GM23338 (cell line): ENCODE measurements around the gene VPS54. TPM values are rescaled to one million over a fixed set of nuclear protein-coding genes. Genes with fewer than 3 reads are reported as not detected.

Source experiments
- ATAC-seq: fragments of 200-7000 bp; cut with Tn5 transposase; 3 replicates; pipeline ENCODE4 v1.9.1; 2020
- DNase-seq: peaks from one replicate; pipeline ENCODE4 v3.0.0-alpha.2; 2015; ENCODE audit warnings: low spot score
- H2AFZ ChIP-seq: fragments of 200-600 bp; sonication (generic); 2 replicates; pipeline ENCODE4 v1.8.0; 2016; ENCODE audit warnings: antibody characterized with exemption, mild to moderate bottlenecking, moderate library complexity
- H3F3A ChIP-seq: fragments of 200-600 bp; sonication (generic); replicated peaks from 2 replicates; pipeline ENCODE4 v1.8.0; 2017; ENCODE audit warnings: antibody characterized with exemption, mixed run types, low read depth
- H3K27ac ChIP-seq: fragments of 200-600 bp; sonication (generic); 2 replicates; pipeline ENCODE4 v1.6.1; 2016; ENCODE audit warnings: low read depth
- H3K27me3 ChIP-seq: fragments of 200-600 bp; sonication (generic); 2 replicates; pipeline ENCODE4 v1.8.0; 2016; ENCODE audit warnings: mild to moderate bottlenecking, mixed run types, moderate library complexity; ENCODE audit not compliant: insufficient read depth
- H3K36me3 ChIP-seq: fragments of 200-600 bp; sonication (generic); 2 replicates; pipeline ENCODE4 v1.8.0; 2016; ENCODE audit warnings: mild to moderate bottlenecking; ENCODE audit not compliant: insufficient read depth
- H3K4me1 ChIP-seq: fragments of 200-600 bp; sonication (generic); 2 replicates; pipeline ENCODE4 v1.8.0; 2016; ENCODE audit warnings: mild to moderate bottlenecking, moderate library complexity; ENCODE audit not compliant: insufficient read depth
- H3K4me2 ChIP-seq: fragments of 200-600 bp; sonication (generic); 2 replicates; pipeline ENCODE4 v1.7.1; 2017; ENCODE audit warnings: mixed run types
- H3K4me3 ChIP-seq: fragments of 200-600 bp; sonication (generic); 2 replicates; pipeline ENCODE4 v1.6.1; 2016; ENCODE audit warnings: mixed run types
- H3K79me2 ChIP-seq: fragments of 200-600 bp; sonication (generic); replicated peaks from 2 replicates; pipeline ENCODE4 v1.8.0; 2017; ENCODE audit warnings: mild to moderate bottlenecking; ENCODE audit not compliant: insufficient read depth
- H3K9me2 ChIP-seq: fragments of 200-600 bp; sonication (generic); 2 replicates; pipeline ENCODE4 v1.8.0; 2017; ENCODE audit not compliant: insufficient read depth
- H4K20me1 ChIP-seq: fragments of 200-600 bp; sonication (generic); replicated peaks from 2 replicates; pipeline ENCODE4 v1.8.0; 2017; ENCODE audit warnings: mild to moderate bottlenecking; ENCODE audit not compliant: insufficient read depth
- H3K27ac Mint-ChIP-seq: 2 replicates; pipeline ENCODE4 v1.8.0; 2020; ENCODE audit warnings: inconsistent platforms, mild to moderate bottlenecking, moderate library complexity, mixed read lengths
- H3K27me3 Mint-ChIP-seq: 3 replicates; pipeline ENCODE4 v1.8.0; 2022; ENCODE audit warnings: low read depth, mild to moderate bottlenecking, moderate library complexity, mixed read lengths, inconsistent platforms; ENCODE audit not compliant: insufficient read depth, poor library complexity
- H3K36me3 Mint-ChIP-seq: 3 replicates; pipeline ENCODE4 v1.8.0; 2021; ENCODE audit warnings: low read depth, mild to moderate bottlenecking, inconsistent platforms, moderate library complexity, mixed read lengths
- H3K4me1 Mint-ChIP-seq: 3 replicates; pipeline ENCODE4 v1.8.0; 2020; ENCODE audit warnings: mild to moderate bottlenecking, inconsistent platforms, mixed read lengths
- H3K4me3 Mint-ChIP-seq: 3 replicates; pipeline ENCODE4 v1.8.0; 2021; ENCODE audit warnings: moderate library complexity, mild to moderate bottlenecking, inconsistent platforms, mixed read lengths
- H3K9me3 Mint-ChIP-seq: 3 replicates; pipeline ENCODE4 v1.8.0; 2020; ENCODE audit warnings: moderate library complexity, mild to moderate bottlenecking, inconsistent platforms, mixed read lengths
- CREB1 ChIP-seq: fragments of 250-450 bp; sonication (Bioruptor Pico); IDR thresholded peaks from 2 replicates; pipeline ENCODE4 v1.5.0; 2020; ENCODE audit warnings: low read depth, mild to moderate bottlenecking, moderate library complexity
- EZH2 ChIP-seq: fragments of 200-600 bp; sonication (generic); IDR thresholded peaks from one replicate; pipeline ENCODE4 v1.8.0; 2017; ENCODE audit warnings: antibody characterized with exemption, mild to moderate bottlenecking, low read depth; ENCODE audit not compliant: unreplicated experiment
- EZH2phosphoT487 ChIP-seq: fragments of 200-600 bp; sonication (generic); IDR thresholded peaks from one replicate; pipeline ENCODE4 v1.8.1; 2018; ENCODE audit warnings: antibody characterized with exemption; ENCODE audit not compliant: unreplicated experiment
- JUNB ChIP-seq: IDR thresholded peaks from one replicate; pipeline ENCODE4 v1.6.1; 2016; ENCODE audit warnings: antibody characterized with exemption; ENCODE audit not compliant: unreplicated experiment
- NANOG ChIP-seq: IDR thresholded peaks from 2 replicates; pipeline ENCODE4 v1.6.1; 2016; ENCODE audit warnings: antibody characterized with exemption, borderline replicate concordance
- STAT1 ChIP-seq: IDR thresholded peaks from one replicate; pipeline ENCODE4 v1.6.1; 2016; ENCODE audit warnings: antibody characterized with exemption; ENCODE audit not compliant: unreplicated experiment
- ZNF114 ChIP-seq: fragments of 250-450 bp; sonication (Bioruptor Pico); IDR thresholded peaks from 2 replicates; pipeline ENCODE4 v1.5.0; 2020; ENCODE audit warnings: mild to moderate bottlenecking, moderate library complexity
- ZNF331 ChIP-seq: fragments of 250-450 bp; sonication (Bioruptor Pico); IDR thresholded peaks from 2 replicates; pipeline ENCODE4 v1.5.0; 2020; ENCODE audit warnings: low read depth, mild to moderate bottlenecking, moderate library complexity
- polyA plus RNA-seq: library from polyadenylated mRNA; unstranded; fragments of >200 nt; fragmentation: Nextera tagmentation; extraction: Ambion mirVana; gene quantifications from 2 replicates; pipeline ENCODE4 v1.2.1, GENCODE V29; 2016
- total RNA-seq: library from RNA; depleted of rRNA; stranded (reverse); fragments of >200 nt; shearing (Covaris generic); gene quantifications from 2 replicates; pipeline ENCODE4 v1.2.3, GENCODE V29; 2014
- TF ChIP-seq, protein P1 (sequence below): fragments of 250-450 bp; sonication (Bioruptor Pico); IDR thresholded peaks from 2 replicates; pipeline ENCODE4 v1.5.0; 2020; ENCODE audit warnings: mild to moderate bottlenecking, moderate library complexity
- TF ChIP-seq, protein P2 (sequence below): IDR thresholded peaks from 2 replicates; pipeline ENCODE4 v1.6.1; 2016; ENCODE audit warnings: antibody characterized with exemption
- TF ChIP-seq, protein P3 (sequence below), 2 experiments: fragments of 200-600 bp in 1 of 2; sonication (generic) in 1 of 2; conservative IDR thresholded peaks; 2 replicates each; pipeline versions ENCODE4 v1.5.1 to v1.6.1; 2016 to 2017; ENCODE audit warnings: antibody characterized with exemption in 2 of 2, low read depth in 2 of 2, mild to moderate bottlenecking in 2 of 2, moderate library complexity in 1 of 2

Gene VPS54
- total and polyA plus RNA-seq, 2 experiments from 2014 or later, result 6.6 to 17.0 TPM

DNA sequence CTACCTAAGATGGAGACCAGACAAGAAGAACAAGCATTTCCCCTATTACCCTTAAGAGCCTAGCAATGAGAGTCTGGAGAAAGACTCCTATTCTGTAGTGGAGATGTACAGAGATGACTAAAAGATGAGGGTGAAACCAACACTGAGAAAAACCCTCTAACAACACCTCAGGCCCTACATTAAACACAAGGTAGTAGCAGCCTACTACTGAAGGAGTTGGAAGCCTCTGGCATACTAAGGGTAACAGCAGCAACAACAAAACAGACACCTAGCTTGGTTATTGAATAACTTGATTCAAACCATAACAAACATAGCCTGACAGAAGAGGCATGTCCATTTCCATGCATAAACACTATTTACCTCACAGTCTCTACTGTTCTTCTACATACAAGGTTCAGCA is 117.1 kb downstream of the VPS54 start:
- Mint-ChIP-seq H3K27ac (no peak overlapping the region), H3K27me3 (peaks cover 8% of the 10 kb centered on the region), H3K9me3 (peaks cover 20% of the 10 kb centered on the region; the same call in 1 of the 3 replicates), H3K4me3 (no peak overlapping the region), H3K36me3 (peaks cover 48% of the 10 kb centered on the region), H3K4me1 (no peaks in the 10 kb centered on the region)
- no peaks in the 10 kb centered on the region for H3K27me3 ChIP-seq
- no peaks in the 10 kb centered on the region for H3K9me2 ChIP-seq
- no peaks in the 10 kb centered on the region for H3K4me1 ChIP-seq
- DNase-seq (no peak), ATAC-seq (no peak)
- H3F3A ChIP-seq, result peaks cover 3% of the 10 kb centered on the region; the same call in 1 of the 2 replicates
- no peaks in the 10 kb centered on the region for H3K36me3 ChIP-seq
- H4K20me1 ChIP-seq, result no peaks in the 10 kb centered on the region
- no peak overlapping the region for H2AFZ ChIP-seq
- H3K79me2 ChIP-seq, result no peaks in the 10 kb centered on the region
- H3K4me2 ChIP-seq, result no peak overlapping the region
- no peak for TF ChIP-seq JUNB
- TF ChIP-seq, protein P1, sequence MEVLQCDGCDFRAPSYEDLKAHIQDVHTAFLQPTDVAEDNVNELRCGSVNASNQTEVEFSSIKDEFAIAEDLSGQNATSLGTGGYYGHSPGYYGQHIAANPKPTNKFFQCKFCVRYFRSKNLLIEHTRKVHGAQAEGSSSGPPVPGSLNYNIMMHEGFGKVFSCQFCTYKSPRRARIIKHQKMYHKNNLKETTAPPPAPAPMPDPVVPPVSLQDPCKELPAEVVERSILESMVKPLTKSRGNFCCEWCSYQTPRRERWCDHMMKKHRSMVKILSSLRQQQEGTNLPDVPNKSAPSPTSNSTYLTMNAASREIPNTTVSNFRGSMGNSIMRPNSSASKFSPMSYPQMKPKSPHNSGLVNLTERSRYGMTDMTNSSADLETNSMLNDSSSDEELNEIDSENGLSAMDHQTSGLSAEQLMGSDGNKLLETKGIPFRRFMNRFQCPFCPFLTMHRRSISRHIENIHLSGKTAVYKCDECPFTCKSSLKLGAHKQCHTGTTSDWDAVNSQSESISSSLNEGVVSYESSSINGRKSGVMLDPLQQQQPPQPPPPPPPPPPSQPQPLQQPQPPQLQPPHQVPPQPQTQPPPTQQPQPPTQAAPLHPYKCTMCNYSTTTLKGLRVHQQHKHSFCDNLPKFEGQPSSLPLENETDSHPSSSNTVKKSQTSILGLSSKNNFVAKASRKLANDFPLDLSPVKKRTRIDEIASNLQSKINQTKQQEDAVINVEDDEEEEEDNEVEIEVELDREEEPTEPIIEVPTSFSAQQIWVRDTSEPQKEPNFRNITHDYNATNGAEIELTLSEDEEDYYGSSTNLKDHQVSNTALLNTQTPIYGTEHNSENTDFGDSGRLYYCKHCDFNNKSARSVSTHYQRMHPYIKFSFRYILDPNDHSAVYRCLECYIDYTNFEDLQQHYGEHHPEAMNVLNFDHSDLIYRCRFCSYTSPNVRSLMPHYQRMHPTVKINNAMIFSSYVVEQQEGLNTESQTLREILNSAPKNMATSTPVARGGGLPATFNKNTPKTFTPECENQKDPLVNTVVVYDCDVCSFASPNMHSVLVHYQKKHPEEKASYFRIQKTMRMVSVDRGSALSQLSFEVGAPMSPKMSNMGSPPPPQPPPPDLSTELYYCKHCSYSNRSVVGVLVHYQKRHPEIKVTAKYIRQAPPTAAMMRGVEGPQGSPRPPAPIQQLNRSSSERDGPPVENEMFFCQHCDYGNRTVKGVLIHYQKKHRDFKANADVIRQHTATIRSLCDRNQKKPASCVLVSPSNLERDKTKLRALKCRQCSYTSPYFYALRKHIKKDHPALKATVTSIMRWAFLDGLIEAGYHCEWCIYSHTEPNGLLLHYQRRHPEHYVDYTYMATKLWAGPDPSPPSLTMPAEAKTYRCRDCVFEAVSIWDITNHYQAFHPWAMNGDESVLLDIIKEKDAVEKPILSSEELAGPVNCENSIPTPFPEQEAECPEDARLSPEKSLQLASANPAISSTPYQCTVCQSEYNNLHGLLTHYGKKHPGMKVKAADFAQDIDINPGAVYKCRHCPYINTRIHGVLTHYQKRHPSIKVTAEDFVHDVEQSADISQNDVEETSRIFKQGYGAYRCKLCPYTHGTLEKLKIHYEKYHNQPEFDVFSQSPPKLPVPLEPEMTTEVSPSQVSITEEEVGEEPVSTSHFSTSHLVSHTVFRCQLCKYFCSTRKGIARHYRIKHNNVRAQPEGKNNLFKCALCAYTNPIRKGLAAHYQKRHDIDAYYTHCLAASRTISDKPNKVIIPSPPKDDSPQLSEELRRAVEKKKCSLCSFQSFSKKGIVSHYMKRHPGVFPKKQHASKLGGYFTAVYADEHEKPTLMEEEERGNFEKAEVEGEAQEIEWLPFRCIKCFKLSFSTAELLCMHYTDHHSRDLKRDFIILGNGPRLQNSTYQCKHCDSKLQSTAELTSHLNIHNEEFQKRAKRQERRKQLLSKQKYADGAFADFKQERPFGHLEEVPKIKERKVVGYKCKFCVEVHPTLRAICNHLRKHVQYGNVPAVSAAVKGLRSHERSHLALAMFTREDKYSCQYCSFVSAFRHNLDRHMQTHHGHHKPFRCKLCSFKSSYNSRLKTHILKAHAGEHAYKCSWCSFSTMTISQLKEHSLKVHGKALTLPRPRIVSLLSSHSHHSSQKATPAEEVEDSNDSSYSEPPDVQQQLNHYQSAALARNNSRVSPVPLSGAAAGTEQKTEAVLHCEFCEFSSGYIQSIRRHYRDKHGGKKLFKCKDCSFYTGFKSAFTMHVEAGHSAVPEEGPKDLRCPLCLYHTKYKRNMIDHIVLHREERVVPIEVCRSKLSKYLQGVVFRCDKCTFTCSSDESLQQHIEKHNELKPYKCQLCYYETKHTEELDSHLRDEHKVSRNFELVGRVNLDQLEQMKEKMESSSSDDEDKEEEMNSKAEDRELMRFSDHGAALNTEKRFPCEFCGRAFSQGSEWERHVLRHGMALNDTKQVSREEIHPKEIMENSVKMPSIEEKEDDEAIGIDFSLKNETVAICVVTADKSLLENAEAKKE (CRISPR knock-in tag), result no peak
- no peak for TF ChIP-seq STAT1
- TF ChIP-seq, protein P2, sequence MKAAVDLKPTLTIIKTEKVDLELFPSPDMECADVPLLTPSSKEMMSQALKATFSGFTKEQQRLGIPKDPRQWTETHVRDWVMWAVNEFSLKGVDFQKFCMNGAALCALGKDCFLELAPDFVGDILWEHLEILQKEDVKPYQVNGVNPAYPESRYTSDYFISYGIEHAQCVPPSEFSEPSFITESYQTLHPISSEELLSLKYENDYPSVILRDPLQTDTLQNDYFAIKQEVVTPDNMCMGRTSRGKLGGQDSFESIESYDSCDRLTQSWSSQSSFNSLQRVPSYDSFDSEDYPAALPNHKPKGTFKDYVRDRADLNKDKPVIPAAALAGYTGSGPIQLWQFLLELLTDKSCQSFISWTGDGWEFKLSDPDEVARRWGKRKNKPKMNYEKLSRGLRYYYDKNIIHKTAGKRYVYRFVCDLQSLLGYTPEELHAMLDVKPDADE, result no peak
- TF ChIP-seq, protein P3, sequence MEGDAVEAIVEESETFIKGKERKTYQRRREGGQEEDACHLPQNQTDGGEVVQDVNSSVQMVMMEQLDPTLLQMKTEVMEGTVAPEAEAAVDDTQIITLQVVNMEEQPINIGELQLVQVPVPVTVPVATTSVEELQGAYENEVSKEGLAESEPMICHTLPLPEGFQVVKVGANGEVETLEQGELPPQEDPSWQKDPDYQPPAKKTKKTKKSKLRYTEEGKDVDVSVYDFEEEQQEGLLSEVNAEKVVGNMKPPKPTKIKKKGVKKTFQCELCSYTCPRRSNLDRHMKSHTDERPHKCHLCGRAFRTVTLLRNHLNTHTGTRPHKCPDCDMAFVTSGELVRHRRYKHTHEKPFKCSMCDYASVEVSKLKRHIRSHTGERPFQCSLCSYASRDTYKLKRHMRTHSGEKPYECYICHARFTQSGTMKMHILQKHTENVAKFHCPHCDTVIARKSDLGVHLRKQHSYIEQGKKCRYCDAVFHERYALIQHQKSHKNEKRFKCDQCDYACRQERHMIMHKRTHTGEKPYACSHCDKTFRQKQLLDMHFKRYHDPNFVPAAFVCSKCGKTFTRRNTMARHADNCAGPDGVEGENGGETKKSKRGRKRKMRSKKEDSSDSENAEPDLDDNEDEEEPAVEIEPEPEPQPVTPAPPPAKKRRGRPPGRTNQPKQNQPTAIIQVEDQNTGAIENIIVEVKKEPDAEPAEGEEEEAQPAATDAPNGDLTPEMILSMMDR (conservative IDR thresholded peaks at IDR 0.05; ENCODE audit: low read depth in 2 of 2), result no peak
- no peak for TF ChIP-seq ZNF331 (CRISPR knock-in tag)
- no peak for TF ChIP-seq ZNF114 (CRISPR knock-in tag)
- no peak for TF ChIP-seq NANOG
- TF ChIP-seq EZH2phosphoT487, result no peak
- TF ChIP-seq CREB1 (CRISPR knock-in tag), result no peak
- TF ChIP-seq EZH2, result no peak
- no peak overlapping the region for H3K4me3 ChIP-seq
- no peak overlapping the region for H3K27ac ChIP-seq
